GM20000 (cell line): ENCODE measurements around the gene SH3RF3.

Source experiments
- DNase-seq: peaks from one replicate; pipeline ENCODE4 v3.0.0; 2012; ENCODE audit warnings: low spot score
- CTCF ChIP-seq: IDR thresholded peaks from 2 replicates; pipeline ENCODE4 v1.5.1; 2012; ENCODE audit warnings: mild to moderate bottlenecking, control low read depth; ENCODE audit errors: extremely low read depth, missing control alignments

Gene SH3RF3

GRCh38 chr2:109435066-109435690, 306.2 kb downstream of the SH3RF3 start:
- no peak for TF ChIP-seq CTCF
- DNase-seq = no peak

DNA sequence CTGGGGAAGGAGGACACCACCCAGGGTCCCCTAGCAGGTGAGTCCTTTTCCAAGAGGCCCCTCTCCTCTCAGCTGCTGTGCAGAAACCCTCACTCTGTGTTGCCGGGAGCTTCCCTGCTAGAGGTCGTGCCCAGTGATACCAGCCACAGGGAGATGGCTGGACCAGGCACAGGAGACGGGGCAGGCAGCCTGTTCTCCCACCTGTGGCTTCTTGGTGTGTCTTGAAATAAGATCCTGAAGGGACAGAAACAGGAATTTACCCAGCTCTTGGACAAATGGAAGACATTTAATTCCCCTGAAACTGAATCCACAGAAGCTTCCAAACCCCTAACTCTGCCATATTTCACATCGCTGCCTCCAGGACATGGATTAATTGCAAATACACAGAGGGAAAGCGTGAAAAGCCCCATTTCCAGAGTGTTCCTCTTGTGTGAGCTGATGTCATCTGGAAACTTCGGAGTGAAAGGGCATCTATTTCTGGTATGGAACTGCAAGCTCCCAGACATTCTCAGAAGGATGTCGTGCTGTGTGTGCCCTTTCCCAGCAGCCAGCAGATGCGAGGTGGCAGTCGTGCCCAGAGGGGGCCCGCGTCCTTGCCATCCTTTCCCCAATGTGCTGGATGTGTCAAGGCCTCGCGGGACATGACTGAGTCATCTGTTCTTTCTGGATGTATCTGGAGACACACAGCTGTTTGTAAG, 307.0 kb downstream of the SH3RF3 start:
- DNase-seq = no peak
- TF ChIP-seq CTCF = no peak

DNA sequence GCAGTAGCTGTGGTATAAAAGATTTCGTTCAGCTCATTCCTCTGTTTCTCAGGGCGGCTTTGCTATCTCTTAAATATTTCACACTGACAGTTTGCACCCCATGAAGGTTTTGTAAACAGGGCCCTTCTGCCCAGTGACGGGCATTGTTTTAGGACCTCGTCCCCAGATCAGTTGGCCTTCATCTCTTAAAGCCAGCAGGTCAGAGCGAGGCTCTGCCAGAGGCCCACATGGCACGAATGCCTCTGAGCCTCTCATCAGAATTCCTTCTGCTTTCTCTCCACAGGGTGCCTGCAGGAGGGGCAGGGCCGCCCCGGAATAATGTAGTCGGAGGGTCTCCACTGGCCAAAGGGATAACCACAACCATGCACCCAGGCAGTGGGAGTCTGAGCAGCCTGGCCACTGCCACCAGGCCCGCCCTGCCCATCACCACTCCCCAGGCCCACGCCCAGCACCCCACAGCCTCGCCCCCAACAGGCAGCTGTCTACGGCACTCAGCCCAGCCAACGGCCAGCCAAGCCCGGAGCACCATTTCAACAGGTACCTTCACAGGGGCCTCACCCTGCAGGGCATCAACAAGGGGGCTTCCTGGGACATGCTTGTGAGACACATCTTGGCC, 307.7 kb downstream of the SH3RF3 start:
- no peak for TF ChIP-seq CTCF
- no peak for DNase-seq

DNA sequence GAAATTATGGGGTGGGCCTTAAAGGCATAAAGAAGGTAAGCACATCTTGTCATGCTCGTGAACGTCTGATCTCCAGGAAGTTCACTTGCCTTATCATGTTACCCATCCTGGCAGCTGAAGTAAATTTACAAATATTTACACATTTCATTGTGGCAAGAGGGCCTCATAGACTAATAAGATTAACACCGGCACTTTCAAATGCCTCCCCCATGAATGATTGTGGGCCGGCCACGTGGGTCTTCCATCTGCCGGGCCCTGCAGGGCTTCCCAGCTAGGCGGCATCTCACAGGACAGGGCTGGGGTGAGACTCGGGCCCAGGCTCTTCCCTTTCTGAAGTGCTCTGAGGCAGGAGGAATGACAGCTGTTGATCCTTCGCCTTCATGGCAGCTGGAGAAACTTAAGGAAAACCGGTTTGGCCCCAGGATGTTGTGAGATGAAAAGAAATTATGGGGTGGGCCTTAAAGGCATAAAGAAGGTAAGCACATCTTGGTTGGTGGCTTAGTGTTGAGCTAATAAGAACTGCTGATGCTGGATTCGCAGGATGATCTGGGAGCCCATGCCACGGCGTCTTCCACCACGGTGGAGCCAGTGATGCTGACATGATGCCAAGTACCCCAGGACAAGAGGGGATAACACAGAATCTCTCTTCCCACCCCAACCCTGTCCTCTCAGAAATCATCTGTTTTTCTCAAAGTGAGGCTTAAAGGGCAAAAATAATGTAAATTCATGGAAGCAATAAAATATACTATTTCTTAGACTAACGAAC, 308.5 kb downstream of the SH3RF3 start:
- no peak for TF ChIP-seq CTCF
- no peak for DNase-seq

- TF ChIP-seq CTCF = no peak
- no peak for DNase-seq
These were observed 309.1 kb downstream of the SH3RF3 start for GRCh38 chr2:109438146-109438545.

DNA sequence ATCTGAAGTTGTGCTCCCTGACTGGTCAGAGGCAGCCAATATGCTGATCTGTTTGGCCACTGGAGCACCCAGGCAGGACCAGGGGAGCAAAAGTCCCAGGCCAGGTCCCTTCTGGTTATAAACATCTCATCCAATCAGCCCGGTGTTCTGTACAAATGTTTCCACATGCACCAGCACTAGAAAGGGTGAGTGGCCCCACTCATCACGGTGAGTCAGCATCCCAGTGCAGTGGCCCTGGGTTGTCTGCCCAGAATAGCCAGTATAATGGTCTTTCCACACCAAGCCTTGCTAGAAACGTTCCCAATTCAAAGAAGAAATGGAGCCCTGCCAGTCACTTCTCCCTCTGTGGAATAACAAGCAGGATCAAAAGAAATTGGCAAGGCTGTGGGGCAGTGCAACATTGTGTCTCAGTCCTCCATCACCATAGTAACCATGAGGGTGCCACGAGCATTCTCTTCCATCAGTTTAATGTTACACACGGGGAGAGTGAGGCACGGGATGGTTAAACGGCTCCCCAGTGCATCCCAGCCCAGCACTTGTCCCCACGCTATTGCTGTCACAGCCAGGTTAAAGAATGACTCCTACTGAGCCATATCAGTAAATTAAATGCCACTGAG, 309.9 kb downstream of the SH3RF3 start:
- DNase-seq = no peak
- TF ChIP-seq CTCF = no peak

DNA sequence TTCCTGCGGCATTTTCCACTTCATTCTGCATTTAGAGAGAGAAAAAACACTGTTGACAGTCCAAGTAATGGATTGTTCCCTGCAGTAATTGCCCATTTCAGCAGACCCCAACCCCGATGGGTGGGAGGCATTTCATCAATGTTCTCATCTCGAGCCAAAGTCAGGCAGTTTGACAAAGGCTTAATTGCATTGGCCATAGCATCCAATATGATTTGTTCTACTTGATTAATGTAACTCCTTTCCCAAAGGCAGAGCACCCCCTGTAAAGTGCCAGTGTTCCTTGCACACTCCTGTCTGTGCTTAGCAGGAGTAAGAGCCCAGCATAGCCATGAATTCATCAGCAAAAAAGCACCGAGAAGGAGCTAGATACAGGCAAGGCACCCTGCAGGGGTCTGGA, 310.4 kb downstream of the SH3RF3 start:
- no peak for TF ChIP-seq CTCF
- DNase-seq = no peak
